Endodermal cell (in vitro differentiated cells): ENCODE data around the gene CDC42SE2. TPM values are rescaled to one million over a fixed set of nuclear protein-coding genes. Genes with fewer than 3 reads are reported as not detected.
"Not testable (repeated sequence)": the region's sequence is repeated elsewhere in the genome, so short reads cannot be mapped to it uniquely, and the experiment has no call there.

ENCODE experiments used
- DNase-seq: peaks from one replicate; pipeline ENCODE4 v3.0.0-alpha.2; 2017
- H3K27ac ChIP-seq: 2 replicates; pipeline ENCODE4 v1.5.1; 2013; ENCODE audit warnings: mild to moderate bottlenecking, low read depth, low read length, moderate library complexity
- H3K27me3 ChIP-seq: 2 replicates; pipeline ENCODE4 v1.6.1; 2013; ENCODE audit warnings: mild to moderate bottlenecking, low read length, moderate library complexity; ENCODE audit not compliant: insufficient read depth, control insufficient read depth, poor library complexity, severe bottlenecking
- H3K36me3 ChIP-seq: 2 replicates; pipeline ENCODE4 v1.7.0; 2013; ENCODE audit warnings: mild to moderate bottlenecking, low read length, moderate library complexity; ENCODE audit not compliant: control insufficient read depth, insufficient read depth
- H3K4me1 ChIP-seq: one replicate; pipeline ENCODE4 v1.7.0; 2013; ENCODE audit warnings: low read length; ENCODE audit not compliant: control insufficient read depth, insufficient read depth
- H3K4me3 ChIP-seq: 2 replicates; pipeline ENCODE4 v1.5.1; 2013; ENCODE audit warnings: mild to moderate bottlenecking, low read length, moderate library complexity
- H3K9ac ChIP-seq: 2 replicates; pipeline ENCODE4 v1.6.1; 2013; ENCODE audit warnings: mild to moderate bottlenecking, low read length, moderate library complexity; ENCODE audit not compliant: poor library complexity, severe bottlenecking; ENCODE audit errors: extremely low read depth
- H3K9me3 ChIP-seq: 2 replicates; pipeline ENCODE4 v1.6.1; 2013; ENCODE audit warnings: mild to moderate bottlenecking, low read length, moderate library complexity; ENCODE audit not compliant: control insufficient read depth
- H3K27ac Mint-ChIP-seq: 2 replicates; pipeline ENCODE4 v1.8.0; 2020; ENCODE audit warnings: mixed read lengths
- H3K27me3 Mint-ChIP-seq: 2 replicates; pipeline ENCODE4 v1.8.0; 2021; ENCODE audit warnings: mild to moderate bottlenecking, mixed read lengths; ENCODE audit not compliant: insufficient read depth
- H3K36me3 Mint-ChIP-seq: 2 replicates; pipeline ENCODE4 v1.8.0; 2020; ENCODE audit warnings: low read depth, mixed read lengths
- H3K4me1 Mint-ChIP-seq: 2 replicates; pipeline ENCODE4 v1.8.0; 2020; ENCODE audit warnings: mixed read lengths
- H3K4me3 Mint-ChIP-seq: 2 replicates; pipeline ENCODE4 v1.8.0; 2020; ENCODE audit warnings: mild to moderate bottlenecking, moderate library complexity, mixed read lengths
- H3K9me3 Mint-ChIP-seq: 2 replicates; pipeline ENCODE4 v1.8.0; 2020; ENCODE audit warnings: mild to moderate bottlenecking, mixed read lengths
- WGBS, 2 experiments: methylation state at CpG; one replicate each; pipeline versions ENCODE4 v1.1.5 to v1.1.7; 2013; ENCODE audit warnings: missing lambda C conversion rate in 2 of 2, mixed read lengths in 1 of 2; ENCODE audit not compliant: insufficient coverage in 1 of 2, insufficient read length in 1 of 2; 5-methylcytosine and 5-hydroxymethylcytosine counted together
- total RNA-seq, 2 donors: library from RNA; stranded (reverse); fragmentation: NEBNext Ultra II Directional in 1 of 2; extraction: Animal tissue kit (Norgen Biotek cat#: 25700) in 1 of 2; gene quantifications; 2 replicates in 1 of 2; 3 replicates in 1 of 2; pipeline ENCODE4 v1.2.1, GENCODE V29; 2021
- TF ChIP-seq, protein P1 (sequence below): fragments of 200-600 bp; sonication (generic); conservative IDR thresholded peaks from 2 replicates; pipeline ENCODE4 v1.5.0; 2021; ENCODE audit warnings: antibody characterized with exemption, mild to moderate bottlenecking

Gene CDC42SE2
- total RNA-seq, 2 donors from 2014 or later, result 28.6 to 36.4 TPM

DNA sequence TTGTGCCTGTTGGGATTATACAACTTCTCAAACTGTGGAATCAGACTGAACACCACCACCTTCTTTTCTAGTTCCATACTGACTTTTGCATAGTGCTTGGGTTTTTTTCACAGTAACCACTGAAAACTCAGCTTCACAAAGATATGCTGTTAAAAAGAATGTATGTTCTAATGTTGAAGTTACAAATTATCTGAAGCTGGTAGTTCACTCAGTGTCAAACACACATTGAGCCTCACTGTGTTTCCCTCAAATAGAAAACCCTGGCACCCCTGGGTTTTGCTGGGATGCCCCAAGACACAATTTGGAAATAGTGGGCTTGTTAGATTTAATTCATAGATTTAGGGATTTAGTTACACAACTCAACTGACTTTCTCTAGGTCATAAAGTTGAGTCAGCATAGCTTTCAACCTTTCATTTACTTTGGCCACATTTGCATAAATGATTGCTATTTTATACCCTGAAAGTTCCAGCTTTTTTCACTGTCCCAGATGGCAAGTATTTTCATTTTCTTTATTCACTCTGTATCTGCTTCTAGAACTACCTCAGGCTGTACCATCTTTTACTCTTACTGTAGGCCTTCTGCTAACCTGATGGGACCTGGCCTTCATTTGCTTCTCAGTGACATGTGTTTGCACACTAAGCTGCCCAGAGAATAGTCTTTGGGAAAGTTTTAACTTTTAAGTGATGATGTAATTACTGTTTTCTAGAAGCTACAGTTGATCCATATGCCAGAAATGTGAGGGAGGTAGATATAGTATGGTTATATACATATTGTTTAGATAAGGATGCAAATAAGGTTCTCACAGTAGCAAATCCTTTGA lies 115.1 kb downstream of the CDC42SE2 start:
- Histone ChIP-seq H3K4me1 (no peaks in the 10 kb centered on the region), H3K9ac (no peak overlapping the region), H3K4me3 (no peak overlapping the region), H3K27ac (no peak overlapping the region), H3K9me3 (no peaks in the 10 kb centered on the region), H3K36me3 (no peaks in the 10 kb centered on the region), H3K27me3 (no peaks in the 10 kb centered on the region)
- no peak overlapping the region for H3K4me3 Mint-ChIP-seq
- no peak for DNase-seq
- peaks cover 10% of the 10 kb centered on the region for H3K4me1 Mint-ChIP-seq
- TF ChIP-seq, protein P1, sequence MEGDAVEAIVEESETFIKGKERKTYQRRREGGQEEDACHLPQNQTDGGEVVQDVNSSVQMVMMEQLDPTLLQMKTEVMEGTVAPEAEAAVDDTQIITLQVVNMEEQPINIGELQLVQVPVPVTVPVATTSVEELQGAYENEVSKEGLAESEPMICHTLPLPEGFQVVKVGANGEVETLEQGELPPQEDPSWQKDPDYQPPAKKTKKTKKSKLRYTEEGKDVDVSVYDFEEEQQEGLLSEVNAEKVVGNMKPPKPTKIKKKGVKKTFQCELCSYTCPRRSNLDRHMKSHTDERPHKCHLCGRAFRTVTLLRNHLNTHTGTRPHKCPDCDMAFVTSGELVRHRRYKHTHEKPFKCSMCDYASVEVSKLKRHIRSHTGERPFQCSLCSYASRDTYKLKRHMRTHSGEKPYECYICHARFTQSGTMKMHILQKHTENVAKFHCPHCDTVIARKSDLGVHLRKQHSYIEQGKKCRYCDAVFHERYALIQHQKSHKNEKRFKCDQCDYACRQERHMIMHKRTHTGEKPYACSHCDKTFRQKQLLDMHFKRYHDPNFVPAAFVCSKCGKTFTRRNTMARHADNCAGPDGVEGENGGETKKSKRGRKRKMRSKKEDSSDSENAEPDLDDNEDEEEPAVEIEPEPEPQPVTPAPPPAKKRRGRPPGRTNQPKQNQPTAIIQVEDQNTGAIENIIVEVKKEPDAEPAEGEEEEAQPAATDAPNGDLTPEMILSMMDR, result no peak
- H3K36me3 Mint-ChIP-seq, result no peaks in the 10 kb centered on the region
- H3K27ac Mint-ChIP-seq, result no peak overlapping the region
- H3K9me3 Mint-ChIP-seq, result no peaks in the 10 kb centered on the region
- no peaks in the 10 kb centered on the region for H3K27me3 Mint-ChIP-seq

DNA sequence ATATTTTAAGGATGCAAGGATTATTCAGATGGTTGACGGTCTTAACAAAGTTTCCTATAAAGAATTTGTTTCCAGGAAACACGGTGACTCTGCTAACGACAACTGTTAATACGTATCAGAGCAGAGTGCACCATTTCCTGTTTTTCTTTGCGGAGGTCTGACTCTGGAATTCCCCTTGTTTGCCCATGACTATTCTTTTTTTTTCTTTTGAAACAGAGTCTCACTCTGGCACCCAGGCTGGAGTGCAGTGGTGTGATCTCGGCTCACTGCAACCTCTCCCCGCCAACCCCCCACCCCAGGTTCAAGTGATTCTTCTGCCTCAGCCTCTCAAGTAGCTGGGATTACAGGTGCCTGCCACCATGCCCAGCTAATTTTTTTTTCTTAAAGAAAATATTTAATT lies 115.9 kb downstream of the CDC42SE2 start:
- Histone ChIP-seq H3K9me3 (no peaks in the 10 kb centered on the region), H3K27me3 (no peaks in the 10 kb centered on the region), H3K27ac (no peak overlapping the region), H3K4me3 (no peak overlapping the region), H3K36me3 (no peaks in the 10 kb centered on the region), H3K9ac (no peak overlapping the region), H3K4me1 (peaks cover 3% of the 10 kb centered on the region)
- TF ChIP-seq, protein P1, result no peak
- Mint-ChIP-seq H3K4me1 (peaks cover 12% of the 10 kb centered on the region), H3K36me3 (no peaks in the 10 kb centered on the region), H3K27ac (no peak overlapping the region), H3K9me3 (no peaks in the 10 kb centered on the region), H3K4me3 (no peak overlapping the region), H3K27me3 (no peaks in the 10 kb centered on the region)
- DNase-seq, result no peak
- 94% methylated on average over 5 to 7 of the region's 7 CpGs for WGBS, 2 experiments

DNA sequence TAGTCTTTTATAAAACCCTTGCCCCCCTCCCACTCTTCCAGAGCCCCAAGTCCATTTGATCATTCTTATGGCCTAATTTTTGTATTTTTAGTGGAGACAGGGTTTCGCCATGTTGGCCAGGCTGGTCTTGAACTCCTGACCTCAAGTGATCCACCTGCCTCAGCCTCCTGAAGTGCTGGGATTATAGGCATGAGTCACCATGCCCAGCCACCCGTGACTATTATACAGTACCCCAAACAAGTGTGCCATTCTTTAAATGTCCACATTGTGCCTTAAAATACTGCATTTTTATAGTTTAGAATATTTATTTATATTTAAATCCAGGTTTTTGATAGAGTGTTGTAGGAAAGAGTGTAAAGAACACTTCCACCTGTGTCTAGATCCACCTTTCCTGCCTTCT lies 116.4 kb downstream of the CDC42SE2 start:
- DNase-seq, H3K27me3 Mint-ChIP-seq, H3K4me3 Mint-ChIP-seq, H3K36me3 ChIP-seq, H3K4me1 ChIP-seq, H3K9ac ChIP-seq, H3K9me3 Mint-ChIP-seq, H3K36me3 Mint-ChIP-seq, H3K9me3 ChIP-seq, H3K27ac Mint-ChIP-seq, H3K27ac ChIP-seq, H3K27me3 ChIP-seq, H3K4me3 ChIP-seq: not testable (repeated sequence)
- H3K4me1 Mint-ChIP-seq, result peaks cover 12% of the 10 kb centered on the region
- WGBS, 2 experiments, result 89% methylated on average over 2 of the region's 2 CpGs; no CpG with 5 or more reads in 1 of the 2 experiments
